HL-60 (cell line): ENCODE measurements around the gene DUS2.

ENCODE experiments used
- POLR2AphosphoS5 ChIP-seq: IDR thresholded peaks from 2 replicates; pipeline ENCODE4 v1.6.1; 2012; ENCODE audit warnings: low read depth
- TF ChIP-seq, protein P1 (sequence below): IDR thresholded peaks from one replicate; pipeline ENCODE4 v1.5.1; 2011; ENCODE audit warnings: low read length, control low read depth, inconsistent platforms; ENCODE audit not compliant: insufficient read depth

DNA sequence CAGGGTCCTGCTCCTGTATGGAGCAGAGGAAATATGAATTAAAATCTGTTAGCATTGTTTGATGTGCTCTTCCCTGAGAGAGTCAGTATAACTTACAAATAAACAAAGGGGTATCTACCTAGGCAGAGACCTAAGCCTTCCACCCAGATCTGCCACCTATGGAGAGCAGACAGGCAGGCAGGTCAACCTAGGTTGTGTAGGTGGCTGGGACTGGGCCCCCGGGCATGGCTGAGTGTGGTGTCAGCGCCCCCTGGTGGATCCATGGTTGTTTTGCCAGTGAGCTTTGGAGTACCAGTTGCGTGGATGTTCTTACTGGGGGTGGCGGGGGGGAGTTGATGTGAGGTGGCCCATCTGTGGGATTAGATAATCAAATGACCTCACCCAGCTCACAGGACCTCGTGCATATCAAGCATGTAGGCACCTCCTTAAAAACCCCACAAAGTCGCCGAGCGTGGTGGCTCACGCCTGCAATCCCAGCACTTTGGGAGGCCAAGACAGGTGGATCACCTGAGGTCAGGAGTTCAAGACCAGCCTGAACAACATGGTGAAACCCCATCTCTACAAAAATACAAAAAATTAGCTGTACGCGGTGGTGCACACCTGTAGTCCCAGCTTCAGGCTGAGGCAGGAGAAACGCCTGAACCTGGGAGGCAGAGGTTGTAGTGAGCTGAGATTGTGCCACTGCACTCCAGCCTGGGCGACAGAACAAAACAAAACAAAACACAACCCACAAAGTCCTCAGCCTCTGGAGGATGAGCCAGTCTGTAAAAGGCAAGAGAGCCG lies 17.6 kb downstream of the DUS2 start:
- no peak for TF ChIP-seq POLR2AphosphoS5
- TF ChIP-seq, protein P1, sequence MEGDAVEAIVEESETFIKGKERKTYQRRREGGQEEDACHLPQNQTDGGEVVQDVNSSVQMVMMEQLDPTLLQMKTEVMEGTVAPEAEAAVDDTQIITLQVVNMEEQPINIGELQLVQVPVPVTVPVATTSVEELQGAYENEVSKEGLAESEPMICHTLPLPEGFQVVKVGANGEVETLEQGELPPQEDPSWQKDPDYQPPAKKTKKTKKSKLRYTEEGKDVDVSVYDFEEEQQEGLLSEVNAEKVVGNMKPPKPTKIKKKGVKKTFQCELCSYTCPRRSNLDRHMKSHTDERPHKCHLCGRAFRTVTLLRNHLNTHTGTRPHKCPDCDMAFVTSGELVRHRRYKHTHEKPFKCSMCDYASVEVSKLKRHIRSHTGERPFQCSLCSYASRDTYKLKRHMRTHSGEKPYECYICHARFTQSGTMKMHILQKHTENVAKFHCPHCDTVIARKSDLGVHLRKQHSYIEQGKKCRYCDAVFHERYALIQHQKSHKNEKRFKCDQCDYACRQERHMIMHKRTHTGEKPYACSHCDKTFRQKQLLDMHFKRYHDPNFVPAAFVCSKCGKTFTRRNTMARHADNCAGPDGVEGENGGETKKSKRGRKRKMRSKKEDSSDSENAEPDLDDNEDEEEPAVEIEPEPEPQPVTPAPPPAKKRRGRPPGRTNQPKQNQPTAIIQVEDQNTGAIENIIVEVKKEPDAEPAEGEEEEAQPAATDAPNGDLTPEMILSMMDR, result peak; percentile 69
